Astrocyte (in vitro differentiated cells and primary cell): ENCODE results near the gene JPH4. TPM values are rescaled to one million over a fixed set of nuclear protein-coding genes. Genes with fewer than 3 reads are reported as not detected.
"Not testable (repeated sequence)": the region's sequence is repeated elsewhere in the genome, so short reads cannot be mapped to it uniquely, and the experiment has no call there.

Experiments used
- DNase-seq: peaks from one replicate; pipeline ENCODE4 v3.0.0-alpha.2; 2010; ENCODE audit warnings: low read depth
- FAIRE-seq: peaks from 2 replicates; lab custom pipeline; 2011; peaks lifted over from hg19 to GRCh38; lab: Jason Lieb, UNC
- H2AFZ ChIP-seq: 2 replicates; pipeline ENCODE4 v1.6.0; 2012; ENCODE audit warnings: low read depth, low read length, inconsistent platforms
- H3K27ac ChIP-seq: 2 replicates; pipeline ENCODE4 v1.5.1; 2011; ENCODE audit warnings: low read depth, low read length, inconsistent platforms
- H3K27me3 ChIP-seq: 2 replicates; pipeline ENCODE4 v1.6.0; 2011; ENCODE audit warnings: low read length, inconsistent platforms; ENCODE audit not compliant: insufficient read depth
- H3K36me3 ChIP-seq: 2 replicates; pipeline ENCODE4 v1.5.1; 2011; ENCODE audit warnings: low read length, inconsistent platforms; ENCODE audit not compliant: insufficient read depth
- H3K4me1 ChIP-seq: 2 replicates; pipeline ENCODE4 v1.5.1; 2011; ENCODE audit warnings: low read length, inconsistent platforms; ENCODE audit not compliant: insufficient read depth
- H3K4me2 ChIP-seq: 2 replicates; pipeline ENCODE4 v1.6.0; 2012; ENCODE audit warnings: low read length, inconsistent platforms
- H3K4me3 ChIP-seq: 2 replicates; pipeline ENCODE4 v1.5.1; 2011; ENCODE audit warnings: low read depth, mild to moderate bottlenecking, low read length, inconsistent platforms; ENCODE audit not compliant: insufficient read depth
- H3K79me2 ChIP-seq: 2 replicates; pipeline ENCODE4 v1.6.0; 2012; ENCODE audit warnings: mild to moderate bottlenecking, low read length, inconsistent platforms; ENCODE audit not compliant: insufficient read depth
- H3K9ac ChIP-seq: 2 replicates; pipeline ENCODE4 v1.6.0; 2012; ENCODE audit warnings: mild to moderate bottlenecking, low read length, inconsistent platforms
- H3K9me3 ChIP-seq: 2 replicates; pipeline ENCODE4 v1.5.1; 2012; ENCODE audit warnings: low read depth, mild to moderate bottlenecking, low read length, inconsistent platforms; ENCODE audit not compliant: insufficient read depth
- H4K20me1 ChIP-seq: 2 replicates; pipeline ENCODE4 v1.6.0; 2012; ENCODE audit warnings: low read length, inconsistent platforms; ENCODE audit not compliant: insufficient read depth
- H3K27ac Mint-ChIP-seq: one replicate; pipeline ENCODE4 v1.8.0; 2021; ENCODE audit warnings: mild to moderate bottlenecking, mixed read lengths; ENCODE audit not compliant: unreplicated experiment
- H3K27me3 Mint-ChIP-seq: one replicate; pipeline ENCODE4 v1.8.0; 2021; ENCODE audit warnings: low read depth, mixed read lengths; ENCODE audit not compliant: unreplicated experiment
- H3K36me3 Mint-ChIP-seq: one replicate; pipeline ENCODE4 v1.8.0; 2021; ENCODE audit warnings: low read depth, mixed read lengths; ENCODE audit not compliant: unreplicated experiment
- H3K4me1 Mint-ChIP-seq: one replicate; pipeline ENCODE4 v1.8.0; 2021; ENCODE audit warnings: low read depth, mixed read lengths; ENCODE audit not compliant: unreplicated experiment
- H3K4me3 Mint-ChIP-seq: one replicate; pipeline ENCODE4 v1.8.0; 2021; ENCODE audit warnings: mild to moderate bottlenecking, moderate library complexity, mixed read lengths; ENCODE audit not compliant: unreplicated experiment
- H3K9me3 Mint-ChIP-seq: one replicate; pipeline ENCODE4 v1.8.0; 2021; ENCODE audit warnings: mild to moderate bottlenecking, mixed read lengths; ENCODE audit not compliant: unreplicated experiment
- CTCF ChIP-seq: IDR thresholded peaks from 2 replicates; pipeline ENCODE4 v1.5.1; 2011; ENCODE audit warnings: low read depth, mild to moderate bottlenecking, inconsistent platforms, low read length, moderate library complexity; ENCODE audit not compliant: insufficient read depth
- EZH2 ChIP-seq: IDR thresholded peaks from 2 replicates; pipeline ENCODE4 v1.6.1; 2012; ENCODE audit warnings: mild to moderate bottlenecking, low read length, inconsistent platforms; ENCODE audit not compliant: insufficient read depth
- total RNA-seq: library from RNA; stranded (reverse); gene quantifications from 2 replicates; pipeline ENCODE4 v1.2.1, GENCODE V29; 2021

Gene JPH4
- total RNA-seq, 1 donor from 2014 or later, result 1.1 TPM

GRCh38 chr14:23610090-23610814 is 31.7 kb upstream of the JPH4 start:
- H3K4me2 ChIP-seq, result no peak overlapping the region
- no peak overlapping the region for H3K4me3 ChIP-seq
- no peak for DNase-seq
- no peaks in the 10 kb centered on the region for H3K36me3 Mint-ChIP-seq
- H3K27me3 ChIP-seq, result peaks cover 3% of the 10 kb centered on the region
- H3K9me3 Mint-ChIP-seq, result peaks cover 7% of the 10 kb centered on the region
- no peak overlapping the region for H2AFZ ChIP-seq
- H3K27ac ChIP-seq, result no peak overlapping the region
- no peaks in the 10 kb centered on the region for H3K79me2 ChIP-seq
- no peaks in the 10 kb centered on the region for H4K20me1 ChIP-seq
- H3K36me3 ChIP-seq, result no peaks in the 10 kb centered on the region
- H3K27me3 Mint-ChIP-seq, result peaks cover 10% of the 10 kb centered on the region
- no peak for FAIRE-seq
- no peaks in the 10 kb centered on the region for H3K4me1 ChIP-seq
- H3K9me3 ChIP-seq, result no peaks in the 10 kb centered on the region
- H3K9ac ChIP-seq, result no peak overlapping the region
- H3K4me1 Mint-ChIP-seq, result peaks cover 10% of the 10 kb centered on the region
- TF ChIP-seq EZH2, result no peak
- TF ChIP-seq CTCF, result no peak
- H3K4me3 Mint-ChIP-seq, result no peak overlapping the region
- H3K27ac Mint-ChIP-seq, result no peak overlapping the region

DNA sequence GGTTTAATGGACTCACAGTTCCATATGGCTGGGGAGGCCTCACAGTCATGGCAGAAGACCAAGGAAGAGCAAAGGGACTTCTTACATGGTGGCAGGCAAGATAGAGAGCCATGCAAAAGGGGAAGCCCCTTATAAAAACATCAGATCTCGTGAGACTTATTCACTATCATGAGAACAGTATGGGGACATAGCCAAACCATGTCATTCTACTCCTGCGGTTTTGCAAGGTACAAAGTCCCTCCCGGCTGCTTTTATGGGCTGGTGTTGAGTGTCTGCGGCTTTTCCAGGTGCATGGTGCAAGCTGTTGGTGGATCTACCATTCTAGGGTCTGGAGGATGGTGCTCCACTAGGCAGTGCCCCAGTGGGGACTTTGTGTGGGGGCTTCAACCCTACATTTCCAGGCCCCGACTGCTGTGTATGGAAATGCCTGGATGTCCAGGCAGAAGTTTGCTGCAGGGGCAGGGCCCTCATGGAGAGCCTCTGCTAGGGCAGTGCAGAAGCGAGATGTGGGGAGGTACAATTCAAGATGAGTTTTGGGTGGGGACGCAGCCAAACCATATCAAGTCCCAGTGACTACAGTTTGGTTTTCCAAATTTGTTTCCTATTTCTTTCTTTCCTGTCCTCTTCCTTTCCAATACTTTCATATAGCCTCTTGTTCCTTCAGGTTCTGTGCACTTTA is 31.0 kb upstream of the JPH4 start:
- not testable (repeated sequence) for H3K4me2 ChIP-seq, H3K9ac ChIP-seq, H3K9me3 ChIP-seq, H3K4me3 Mint-ChIP-seq, H3K27ac ChIP-seq, H3K4me3 ChIP-seq, H4K20me1 ChIP-seq, H3K9me3 Mint-ChIP-seq, DNase-seq, H3K27me3 Mint-ChIP-seq, H3K4me1 Mint-ChIP-seq, H2AFZ ChIP-seq, H3K79me2 ChIP-seq, H3K36me3 Mint-ChIP-seq, H3K27me3 ChIP-seq, FAIRE-seq, H3K27ac Mint-ChIP-seq, H3K36me3 ChIP-seq, H3K4me1 ChIP-seq

GRCh38 chr14:23609001-23609400 is 30.4 kb upstream of the JPH4 start:
- peaks cover 3% of the 10 kb centered on the region for H3K27me3 Mint-ChIP-seq
- H3K4me3 Mint-ChIP-seq, result no peak overlapping the region
- H3K9me3 Mint-ChIP-seq, result peaks cover 3% of the 10 kb centered on the region
- TF ChIP-seq CTCF (no peak), EZH2 (no peak)
- Histone ChIP-seq H3K27ac (no peak overlapping the region), H3K36me3 (no peaks in the 10 kb centered on the region), H3K4me3 (no peak overlapping the region), H3K27me3 (peaks cover 3% of the 10 kb centered on the region), H4K20me1 (no peaks in the 10 kb centered on the region), H3K4me1 (no peaks in the 10 kb centered on the region), H3K4me2 (no peak overlapping the region), H3K9me3 (no peaks in the 10 kb centered on the region), H3K79me2 (no peaks in the 10 kb centered on the region), H2AFZ (no peak overlapping the region), H3K9ac (no peak overlapping the region)
- DNase-seq (no peak), FAIRE-seq (no peak)
- peaks cover 10% of the 10 kb centered on the region for H3K4me1 Mint-ChIP-seq
- no peaks in the 10 kb centered on the region for H3K36me3 Mint-ChIP-seq
- H3K27ac Mint-ChIP-seq, result no peak overlapping the region
